ENCODE measurements around the gene CABS1. TPM values are rescaled to one million over a fixed set of nuclear protein-coding genes. Genes with fewer than 3 reads are reported as not detected.

Gene CABS1
- total and polyA plus RNA-seq, 2 donors (not counting 3 experiments of a cell fraction or from before 2014, with no cell fraction given) = not detected

DNA sequence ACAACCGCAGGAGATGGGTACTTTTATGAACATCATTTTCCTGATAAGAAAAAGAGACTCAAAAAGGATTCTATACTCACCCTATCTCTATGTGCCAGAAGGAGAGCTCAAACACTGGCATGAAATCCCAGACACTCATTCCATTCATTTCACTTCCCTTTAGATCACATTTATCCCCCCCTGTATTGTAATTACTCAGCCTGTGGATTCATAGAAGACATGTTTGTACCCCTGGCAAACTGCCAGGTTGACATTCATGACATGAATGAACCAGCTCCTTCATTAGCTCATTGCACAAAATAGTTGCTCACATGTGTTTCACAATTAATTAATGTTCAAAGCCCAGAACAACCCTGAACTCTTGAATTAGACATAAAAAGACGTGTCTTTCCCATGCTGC lies 30.7 kb downstream of the CABS1 start:
- no peak for TF ChIP-seq GATA2 (IDR thresholded peaks at IDR 0.05; ENCODE audit: insufficient read depth, insufficient read length, low read depth, low read length)
- TF ChIP-seq, protein P1, sequence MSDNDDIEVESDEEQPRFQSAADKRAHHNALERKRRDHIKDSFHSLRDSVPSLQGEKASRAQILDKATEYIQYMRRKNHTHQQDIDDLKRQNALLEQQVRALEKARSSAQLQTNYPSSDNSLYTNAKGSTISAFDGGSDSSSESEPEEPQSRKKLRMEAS (IDR thresholded peaks at IDR 0.05; ENCODE audit: insufficient read depth, insufficient read length) = no peak
- TF ChIP-seq EZH2 (IDR thresholded peaks at IDR 0.05; ENCODE audit: borderline replicate concordance, low read depth, low read length, severe bottlenecking) = no peak
- TF ChIP-seq JUN (IDR thresholded peaks at IDR 0.05; ENCODE audit: borderline replicate concordance, insufficient read depth, insufficient read length, low read depth) = no peak
- no peak for TF ChIP-seq FOS (IDR thresholded peaks at IDR 0.05; ENCODE audit: borderline replicate concordance, insufficient read depth, low read length)
- no peak for TF ChIP-seq MYC (IDR thresholded peaks at IDR 0.05; ENCODE audit: low read depth, low read length)
- TF ChIP-seq, protein P2, sequence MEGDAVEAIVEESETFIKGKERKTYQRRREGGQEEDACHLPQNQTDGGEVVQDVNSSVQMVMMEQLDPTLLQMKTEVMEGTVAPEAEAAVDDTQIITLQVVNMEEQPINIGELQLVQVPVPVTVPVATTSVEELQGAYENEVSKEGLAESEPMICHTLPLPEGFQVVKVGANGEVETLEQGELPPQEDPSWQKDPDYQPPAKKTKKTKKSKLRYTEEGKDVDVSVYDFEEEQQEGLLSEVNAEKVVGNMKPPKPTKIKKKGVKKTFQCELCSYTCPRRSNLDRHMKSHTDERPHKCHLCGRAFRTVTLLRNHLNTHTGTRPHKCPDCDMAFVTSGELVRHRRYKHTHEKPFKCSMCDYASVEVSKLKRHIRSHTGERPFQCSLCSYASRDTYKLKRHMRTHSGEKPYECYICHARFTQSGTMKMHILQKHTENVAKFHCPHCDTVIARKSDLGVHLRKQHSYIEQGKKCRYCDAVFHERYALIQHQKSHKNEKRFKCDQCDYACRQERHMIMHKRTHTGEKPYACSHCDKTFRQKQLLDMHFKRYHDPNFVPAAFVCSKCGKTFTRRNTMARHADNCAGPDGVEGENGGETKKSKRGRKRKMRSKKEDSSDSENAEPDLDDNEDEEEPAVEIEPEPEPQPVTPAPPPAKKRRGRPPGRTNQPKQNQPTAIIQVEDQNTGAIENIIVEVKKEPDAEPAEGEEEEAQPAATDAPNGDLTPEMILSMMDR (IDR thresholded peaks at IDR 0.05; ENCODE audit: extremely low read depth in 1 of 2, insufficient read depth in 1 of 2, low read depth in 1 of 2, low read length in 2 of 2) = no peak
- TF ChIP-seq POLR2AphosphoS5 (IDR thresholded peaks at IDR 0.05; ENCODE audit: insufficient read depth, low read depth, low read length) = no peak
- TF ChIP-seq POLR2A (IDR thresholded peaks at IDR 0.05; ENCODE audit: low read depth, low read length) = no peak
- no peaks in the 10 kb centered on the region for H4K20me1 ChIP-seq (replicated peaks; ENCODE audit: control insufficient read depth, extremely low read depth, insufficient read depth, low read length)
- FAIRE-seq (no peak), DNase-seq (ENCODE audit: low read depth, low spot score) (no peak)
- H3K36me3 ChIP-seq (ENCODE audit: control insufficient read depth in 2 of 2, extremely low read depth in 1 of 2, insufficient read depth in 2 of 2, low read length in 2 of 2) = no peaks in the 10 kb centered on the region
- no peak overlapping the region for H3K9ac ChIP-seq (replicated peaks; ENCODE audit: extremely low read depth, insufficient read depth, low read length)
- H3K9me3 ChIP-seq (replicated peaks; ENCODE audit: control insufficient read depth, insufficient read depth, low read length) = no peaks in the 10 kb centered on the region
- ChIA-PET POLR2A (no interaction called here), CTCF (no interaction called here)
- H3K9me1 ChIP-seq (replicated peaks; ENCODE audit: control insufficient read depth, extremely low read depth, insufficient read depth, low read length) = no peaks in the 10 kb centered on the region
- no TSS peak for BruUV-seq (replicated peaks)
- H2AFZ ChIP-seq (ENCODE audit: low read depth, low read length) = no peak overlapping the region
- no peak overlapping the region for H3K27ac ChIP-seq (ENCODE audit: insufficient read depth, low read depth, low read length)
- dilution Hi-C loops (cut with MboI; ENCODE audit: extremely low pct_ligation_motif_present, low sequenced_read_pairs) = no loop called here
- no peak overlapping the region for H3K4me2 ChIP-seq (ENCODE audit: insufficient read depth, low read length)
- no peak overlapping the region for H3K4me3 ChIP-seq (replicated peaks in 1 of 3; ENCODE audit: insufficient read depth in 1 of 3, low read depth in 1 of 3, low read length in 3 of 3)
- H3K79me2 ChIP-seq (ENCODE audit: control insufficient read depth, insufficient read depth, low read length) = no peaks in the 10 kb centered on the region
- H3K4me1 ChIP-seq (ENCODE audit: control insufficient read depth, extremely low read depth, insufficient read depth, low read length) = no peaks in the 10 kb centered on the region
- no peaks in the 10 kb centered on the region for H3K27me3 ChIP-seq (ENCODE audit: control insufficient read depth in 2 of 2, insufficient read depth in 2 of 2, low read length in 2 of 2)
- intact Hi-C loops (cut with micrococcal nuclease) = no loop called here
